Measurements from ENCODE around the gene NTF4.

Gene NTF4

DNA sequence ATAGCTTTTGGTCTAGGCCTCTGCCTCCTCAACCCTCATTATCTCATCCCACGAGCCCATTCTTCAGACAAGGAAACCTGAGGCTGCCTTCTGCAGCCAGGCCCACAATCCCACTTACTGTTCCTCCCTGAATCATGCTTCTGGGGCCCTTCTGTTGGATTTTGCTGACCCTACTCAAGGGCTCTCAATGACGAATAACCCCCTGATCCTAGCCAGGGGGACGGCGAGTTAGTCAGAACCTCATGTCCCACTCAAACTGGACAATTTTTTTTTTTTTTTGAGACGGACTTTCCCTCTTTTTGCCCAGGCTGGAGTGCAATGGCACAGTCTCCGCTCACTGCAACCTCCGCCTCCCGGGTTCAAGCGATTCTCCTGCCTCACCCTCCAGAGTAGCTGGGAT, 42.5 kb downstream of the NTF4 start:
- DNase-seq = no peak

DNA sequence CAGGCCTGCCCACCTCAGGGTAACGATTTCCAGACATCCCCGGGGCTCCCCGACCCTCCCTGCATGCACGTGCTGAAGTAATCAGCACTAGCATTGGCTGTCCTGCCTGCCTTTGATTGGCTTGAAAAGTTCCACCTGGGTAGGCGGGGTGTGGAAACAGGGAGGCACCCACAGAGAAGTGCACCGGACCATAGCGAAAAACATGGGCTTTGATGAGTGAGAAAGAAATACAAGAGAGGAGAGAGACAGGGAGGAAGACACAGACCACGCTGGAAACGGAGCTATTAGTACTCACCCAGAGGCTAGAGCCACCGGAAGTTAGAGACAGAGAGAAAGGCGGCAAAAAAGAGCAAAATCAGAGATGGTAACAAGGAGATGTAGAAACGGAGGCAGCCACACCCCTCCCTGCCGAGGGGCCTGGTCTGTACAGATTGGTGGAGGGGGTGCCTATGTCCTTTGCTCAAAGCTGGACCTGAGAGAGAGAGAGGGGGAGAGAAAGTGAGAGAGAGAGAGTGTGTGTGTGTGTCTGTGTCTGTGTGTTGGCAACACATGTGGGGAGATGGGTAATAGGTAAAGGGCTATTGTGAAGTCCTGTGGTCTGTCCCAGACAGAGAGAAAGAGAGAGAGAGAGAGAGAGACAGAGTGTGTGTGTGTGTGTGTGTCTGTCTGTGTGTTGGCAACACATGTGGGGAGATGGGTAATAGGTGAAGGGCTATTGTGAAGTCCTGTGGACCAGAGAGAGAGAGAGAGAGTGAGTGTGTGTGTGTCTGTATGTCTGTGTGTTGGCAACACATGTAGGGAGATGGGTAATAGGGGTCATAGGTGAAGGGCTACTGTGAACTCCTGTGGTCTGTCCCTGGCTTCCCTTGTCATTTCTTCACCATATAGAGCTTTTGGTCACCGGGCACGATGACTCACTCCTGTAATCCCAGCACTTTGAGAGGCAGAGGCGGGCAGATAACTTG, 43.4 kb downstream of the NTF4 start:
- DNase-seq = no peak

DNA sequence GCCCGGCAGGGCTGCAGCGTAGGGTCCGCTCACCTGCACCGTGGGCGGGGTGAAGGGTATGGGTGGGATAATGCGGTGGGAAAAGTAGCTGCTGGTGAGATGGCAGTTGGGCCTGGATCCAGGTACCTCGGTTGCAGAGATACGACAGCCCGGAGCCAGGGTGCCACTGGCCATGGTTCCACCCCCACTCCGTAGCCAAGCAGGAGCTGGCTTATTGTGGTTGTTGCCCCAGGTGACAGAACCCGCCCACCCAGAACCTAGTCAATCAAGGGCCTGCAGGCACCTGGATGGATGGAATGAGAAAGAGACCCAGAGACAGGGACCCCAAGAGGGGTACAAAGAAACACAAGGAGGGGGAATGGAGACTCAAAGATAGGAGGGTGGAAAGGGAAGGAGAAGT, 44.3 kb downstream of the NTF4 start:
- DNase-seq = no peak

DNA sequence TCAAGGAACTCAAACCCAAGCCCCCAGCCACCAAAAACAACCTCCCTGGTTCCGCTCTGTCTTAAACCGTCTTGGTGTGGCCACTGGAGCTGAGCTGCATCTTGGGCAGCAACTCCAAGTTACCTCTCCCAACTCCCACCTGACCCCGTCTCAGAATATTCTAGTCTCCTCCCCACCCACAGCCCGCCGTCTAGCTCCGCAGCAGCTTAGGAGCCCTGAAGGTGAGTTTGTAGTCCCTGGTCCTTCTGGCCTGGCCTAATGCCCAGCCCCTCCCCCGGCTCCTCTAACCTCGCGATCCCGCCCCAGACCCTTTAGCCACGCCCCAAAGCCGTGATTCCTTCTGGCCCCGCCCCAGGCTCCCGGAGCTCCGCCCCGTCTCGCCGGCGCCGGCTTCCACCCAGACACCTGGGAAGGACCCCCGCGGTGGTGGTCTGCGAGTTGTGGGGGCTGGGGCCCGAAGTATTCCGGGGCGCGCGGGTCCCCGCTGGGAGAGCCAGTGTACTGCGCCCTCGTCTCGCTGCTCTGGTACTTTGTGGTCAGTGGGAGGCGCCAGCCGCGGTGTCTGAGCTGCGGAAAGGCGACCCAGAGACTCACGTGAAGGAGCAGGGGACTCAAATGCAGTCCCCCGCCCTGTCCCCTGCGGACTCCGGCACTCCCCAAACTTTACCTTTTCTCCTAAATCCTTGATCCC, 45.2 kb downstream of the NTF4 start:
- peak in 8 of 56 donors; percentile 2 to 21 (median 16) for DNase-seq

DNA sequence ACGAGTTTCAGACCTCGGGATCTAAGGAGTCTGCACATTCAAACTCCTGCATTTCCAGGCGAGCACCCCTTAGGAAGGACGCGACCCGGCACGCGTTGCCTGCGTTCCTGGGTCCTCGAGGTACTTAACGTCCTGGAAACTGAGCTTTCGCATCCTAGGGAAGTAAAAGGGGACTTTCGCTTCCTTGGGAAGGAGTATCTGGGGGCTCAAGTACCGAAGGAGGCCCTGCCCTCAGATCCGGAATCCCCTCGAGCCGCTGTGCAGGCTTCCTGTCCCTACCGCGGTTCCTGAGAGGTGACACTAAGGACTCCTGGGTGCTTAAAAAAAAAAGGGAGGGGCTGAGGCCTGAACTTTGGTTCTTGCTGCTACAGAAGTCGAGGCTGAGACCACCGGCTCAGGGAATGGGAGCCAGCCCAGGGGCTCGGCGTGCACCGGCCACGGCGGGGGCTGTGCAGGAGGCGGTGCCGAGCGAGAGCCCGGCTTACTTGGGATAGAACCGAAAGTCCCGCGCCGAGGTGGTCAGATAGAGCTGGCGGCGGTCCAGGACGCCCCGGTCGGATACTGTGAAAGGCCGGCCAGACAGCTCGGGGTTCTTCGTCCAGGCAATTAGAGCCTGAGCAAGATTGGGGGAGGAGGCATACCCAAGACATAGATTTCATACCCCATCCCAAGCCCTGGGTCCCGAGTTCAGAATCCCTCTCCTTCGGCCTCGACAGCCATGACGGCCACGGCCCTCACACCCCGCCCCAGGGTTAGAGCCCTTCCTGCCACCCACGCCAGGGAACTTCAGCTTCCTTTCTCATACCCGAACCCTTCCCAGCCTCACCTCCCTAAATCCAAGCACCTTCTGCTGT, 46.0 kb downstream of the NTF4 start:
- DNase-seq = peak in 1 of 56 donors; percentile 12

DNA sequence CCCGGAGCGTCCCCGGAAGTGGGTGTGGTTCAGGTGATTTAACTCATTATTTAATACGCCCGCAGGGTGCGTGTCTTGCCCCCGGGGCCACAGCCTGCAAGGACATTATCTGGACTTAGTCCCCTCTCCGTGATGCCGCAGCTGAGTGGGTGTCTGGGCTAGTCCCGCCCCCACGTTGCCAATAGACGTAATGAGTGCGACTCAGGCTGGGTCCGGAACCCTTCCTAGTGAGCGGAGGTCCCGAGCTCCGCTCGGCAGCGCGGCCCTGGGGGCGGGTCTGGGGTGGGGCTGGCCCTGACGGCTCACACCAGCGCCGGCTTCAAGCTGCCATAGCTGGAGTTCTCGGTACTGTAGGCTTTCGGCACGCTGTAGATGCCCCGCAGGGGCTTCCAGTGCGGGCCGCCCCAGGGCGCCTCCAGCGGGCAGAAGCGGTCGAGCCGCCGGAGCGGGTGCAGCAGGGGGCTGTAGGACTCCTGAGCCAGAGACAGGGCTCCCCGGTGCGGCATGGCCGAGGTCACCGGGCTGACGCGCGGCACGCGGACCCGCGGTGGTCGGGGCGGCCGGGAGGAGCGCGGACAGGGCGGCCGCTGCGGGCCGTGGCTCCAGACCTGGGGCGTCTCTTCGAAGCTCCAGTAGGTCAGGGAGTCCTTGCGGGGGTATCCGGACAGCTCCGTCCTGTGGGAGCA, 46.8 kb downstream of the NTF4 start:
- DNase-seq = peak in 11 of 56 donors; percentile 2 to 43 (median 22)

DNA sequence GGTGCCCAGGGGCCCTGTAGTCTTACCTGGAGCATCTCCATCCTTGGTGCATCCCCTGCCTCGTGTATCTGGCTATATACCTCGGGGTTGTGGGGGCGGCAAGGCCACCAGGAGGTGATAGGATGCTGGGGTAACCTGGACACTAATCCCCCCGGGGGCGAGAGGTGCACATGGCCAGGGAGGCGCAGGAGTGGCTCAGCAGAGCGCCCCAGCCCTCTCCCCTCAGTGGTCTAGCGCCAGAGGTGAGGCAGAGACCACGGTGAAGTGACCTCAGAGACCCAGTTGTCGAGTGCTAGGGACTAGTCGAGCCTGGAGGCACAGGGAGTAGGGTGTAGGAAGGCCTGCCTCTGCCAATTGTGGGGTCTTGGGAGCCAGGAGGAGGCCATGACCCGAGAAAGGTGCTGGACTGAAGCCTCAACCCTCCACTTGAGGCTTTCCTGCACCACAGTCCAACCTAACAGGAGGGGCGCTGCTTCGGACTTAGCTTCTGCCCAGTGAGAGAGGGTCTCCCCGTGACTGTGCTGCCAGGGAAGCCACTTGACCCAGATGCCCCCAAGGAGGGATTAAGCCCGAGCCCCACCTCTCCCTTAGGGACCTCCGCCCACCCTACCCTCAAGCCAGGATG, 47.5 kb downstream of the NTF4 start, which contains the start of gene LHB:
LHB (minus strand) TSS at position 51 of the 625 bp plus-strand sequence; CDS start at position 41, 10 bp downstream.
- DNase-seq = no peak

DNA sequence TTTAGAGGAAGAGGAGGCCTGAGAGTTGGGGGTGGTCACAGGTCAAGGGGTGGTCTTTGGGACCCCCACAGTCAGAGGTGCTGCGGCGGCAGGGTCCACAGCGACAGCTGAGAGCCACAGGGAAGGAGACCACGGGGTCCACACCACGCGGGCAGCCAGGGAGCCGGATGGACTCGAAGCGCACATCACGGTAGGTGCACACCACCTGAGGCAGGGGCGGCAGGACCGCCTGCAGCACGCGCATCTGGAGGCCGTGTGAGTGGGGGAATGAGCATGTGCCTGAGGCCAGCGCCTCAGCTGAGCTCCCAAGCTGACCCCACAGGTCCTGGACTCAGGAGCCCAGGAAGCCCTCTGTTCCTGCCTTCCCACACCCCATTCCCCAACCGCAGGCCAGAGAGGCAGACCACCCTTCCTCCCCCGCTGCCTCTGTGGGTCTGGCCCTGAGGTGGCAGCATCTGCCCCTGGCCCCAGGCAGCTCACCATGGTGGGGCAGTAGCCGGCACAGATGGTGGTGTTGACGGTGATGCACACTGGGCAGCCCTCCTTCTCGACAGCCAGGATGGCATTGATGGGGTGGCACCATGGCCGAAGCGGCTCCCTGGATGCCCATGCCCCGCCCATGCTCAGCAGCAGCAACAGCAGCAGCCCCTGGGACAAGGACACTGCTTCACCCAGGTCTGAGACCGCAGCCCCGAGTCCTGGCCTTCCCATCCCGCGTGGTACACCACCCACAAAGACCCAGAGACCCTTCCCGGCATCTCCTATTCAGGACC, 48.4 kb downstream of the NTF4 start:
- DNase-seq = no peak

DNA sequence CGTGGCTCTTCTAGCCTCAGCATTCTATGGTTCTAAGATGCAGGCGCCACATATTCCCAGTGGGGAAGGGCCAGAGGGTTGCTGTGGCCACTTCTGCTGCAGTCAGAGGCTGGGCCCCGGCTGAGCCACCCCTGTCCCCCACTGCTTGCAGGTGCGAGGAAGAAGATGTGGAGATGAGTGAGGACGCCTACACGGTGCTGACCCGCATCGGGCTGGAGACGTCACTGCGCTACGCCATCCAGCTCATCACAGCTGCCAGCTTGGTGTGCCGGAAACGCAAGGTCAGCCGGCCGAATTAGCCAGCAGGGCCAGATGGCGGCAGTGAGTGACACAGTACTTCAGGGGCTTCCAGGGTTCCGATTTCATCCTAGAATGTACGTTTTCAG, 49.8 kb downstream of the NTF4 start:
- no peak for DNase-seq

DNA sequence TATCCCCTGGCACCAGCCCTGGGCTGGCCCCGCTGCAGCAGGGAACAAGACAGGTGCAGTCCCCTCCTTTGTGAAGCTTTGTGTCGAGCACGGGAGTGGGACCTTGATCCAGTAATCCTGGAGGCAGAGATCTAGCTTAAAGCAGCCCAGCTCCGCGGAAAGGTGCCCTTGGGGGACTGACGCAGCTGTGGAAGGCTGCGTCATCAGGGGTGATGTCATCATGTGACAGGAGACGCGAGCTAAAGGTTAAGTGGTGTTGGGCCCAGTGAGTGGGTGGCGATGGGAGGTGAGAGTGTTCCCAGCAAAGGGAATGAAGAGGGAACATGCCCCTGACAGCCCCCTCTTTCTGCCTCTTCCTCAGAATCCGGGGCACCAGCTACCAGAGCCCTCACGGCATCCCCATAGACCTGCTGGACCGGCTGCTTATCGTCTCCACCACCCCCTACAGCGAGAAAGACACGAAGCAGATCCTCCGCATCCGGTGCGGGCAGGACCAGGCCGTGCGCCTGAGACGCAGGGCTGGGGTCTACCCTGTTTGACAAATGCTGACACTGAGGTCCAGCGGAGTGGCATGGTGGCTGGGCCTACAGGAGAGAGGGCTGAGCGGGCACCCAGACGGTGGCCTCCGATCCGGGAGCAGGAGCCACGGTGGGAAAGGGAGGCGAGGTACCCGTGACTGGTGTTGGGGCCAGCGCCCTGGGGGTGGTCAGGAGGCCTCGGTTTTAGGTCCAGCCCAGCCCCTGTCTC, 50.3 kb downstream of the NTF4 start:
- DNase-seq = no peak

DNA sequence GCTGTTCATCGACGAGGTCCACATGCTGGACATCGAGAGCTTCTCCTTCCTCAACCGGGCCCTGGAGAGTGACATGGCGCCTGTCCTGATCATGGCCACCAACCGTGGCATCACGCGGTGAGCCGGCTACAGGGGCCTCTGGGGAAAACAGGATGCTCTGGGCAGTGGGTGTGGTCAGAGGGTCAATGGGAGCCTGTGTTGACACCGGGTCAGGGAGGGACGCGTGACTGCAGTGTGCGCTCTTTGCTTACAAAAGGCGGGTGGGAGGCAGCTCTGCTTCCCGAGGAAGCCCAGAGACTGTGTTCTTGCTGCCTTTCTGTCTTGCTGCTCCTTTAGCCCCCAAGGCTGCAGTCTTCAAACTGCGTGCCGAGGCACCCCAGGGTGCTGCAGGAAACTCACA, 53.4 kb downstream of the NTF4 start:
- DNase-seq = no peak
